Karpas-422 (cell line): ENCODE measurements around the gene KDM8. TPM values are rescaled to one million over a fixed set of nuclear protein-coding genes. Genes with fewer than 3 reads are reported as not detected.
A peak's percentile ranks its signal among the peaks of the same experiment; 100 is the strongest.
"Not testable (repeated sequence)": the region's sequence is repeated elsewhere in the genome, so short reads cannot be mapped to it uniquely, and the experiment has no call there.

Experiments used
- DNase-seq: peaks from one replicate; pipeline ENCODE4 v3.0.0-alpha.2; 2015
- H2AFZ ChIP-seq: fragments of 200-600 bp; sonication (generic); 2 replicates; pipeline ENCODE4 v1.6.1; 2014; ENCODE audit warnings: antibody characterized with exemption, low read length, mixed read lengths
- H3K27ac ChIP-seq: fragments of 200-600 bp; sonication (generic); 2 replicates; pipeline ENCODE4 v1.5.1; 2014; ENCODE audit warnings: mild to moderate bottlenecking, low read length, moderate library complexity
- H3K27me3 ChIP-seq: fragments of 200-600 bp; sonication (generic); 2 replicates; pipeline ENCODE4 v1.6.1; 2014; ENCODE audit warnings: low read length, mixed read lengths
- H3K36me3 ChIP-seq: fragments of 200-600 bp; sonication (generic); 2 replicates; pipeline ENCODE4 v1.6.1; 2014; ENCODE audit warnings: low read length, mixed read lengths; ENCODE audit not compliant: insufficient read depth
- H3K4me1 ChIP-seq: fragments of 200-600 bp; sonication (generic); 2 replicates; pipeline ENCODE4 v1.6.1; 2014; ENCODE audit warnings: mild to moderate bottlenecking, low read length, mixed read lengths
- H3K4me2 ChIP-seq: fragments of 200-600 bp; sonication (generic); 2 replicates; pipeline ENCODE4 v1.6.1; 2014; ENCODE audit warnings: low read length, low read depth, mild to moderate bottlenecking; ENCODE audit not compliant: poor library complexity, severe bottlenecking
- H3K4me3 ChIP-seq: fragments of 200-600 bp; sonication (generic); 2 replicates; pipeline ENCODE4 v1.5.1; 2014; ENCODE audit warnings: mild to moderate bottlenecking, antibody characterized with exemption, low read length, mixed read lengths
- H3K79me2 ChIP-seq: fragments of 200-600 bp; sonication (generic); 2 replicates; pipeline ENCODE4 v1.6.1; 2014; ENCODE audit warnings: mild to moderate bottlenecking, low read length, mixed read lengths
- H3K9ac ChIP-seq: fragments of 200-600 bp; sonication (generic); 2 replicates; pipeline ENCODE4 v1.6.0; 2014; ENCODE audit warnings: low read length
- H3K9me2 ChIP-seq: fragments of 200-600 bp; sonication (generic), shearing (Covaris generic); replicated peaks from 2 replicates; pipeline ENCODE4 v1.6.0; 2014; ENCODE audit warnings: mild to moderate bottlenecking, low read length, moderate library complexity; ENCODE audit not compliant: insufficient read depth
- H3K9me3 ChIP-seq: fragments of 300-700, 200-600 bp; sonication (generic); 2 replicates; pipeline ENCODE4 v1.6.1; 2014; ENCODE audit warnings: low read length, mixed read lengths
- H4K20me1 ChIP-seq: fragments of 200-600 bp; sonication (generic); 2 replicates; pipeline ENCODE4 v1.6.1; 2014; ENCODE audit warnings: mild to moderate bottlenecking, antibody characterized with exemption, low read length, low read depth; ENCODE audit not compliant: insufficient read depth
- total RNA-seq: library from RNA; depleted of rRNA; stranded (reverse); fragments of >200 nt; shearing (Covaris generic); gene quantifications from 2 replicates; pipeline ENCODE4 v1.2.3, GENCODE V29; 2014; ENCODE audit warnings: low replicate concordance

Gene KDM8
- total RNA-seq, 1 experiment from 2014 or later: 3.1 TPM

DNA sequence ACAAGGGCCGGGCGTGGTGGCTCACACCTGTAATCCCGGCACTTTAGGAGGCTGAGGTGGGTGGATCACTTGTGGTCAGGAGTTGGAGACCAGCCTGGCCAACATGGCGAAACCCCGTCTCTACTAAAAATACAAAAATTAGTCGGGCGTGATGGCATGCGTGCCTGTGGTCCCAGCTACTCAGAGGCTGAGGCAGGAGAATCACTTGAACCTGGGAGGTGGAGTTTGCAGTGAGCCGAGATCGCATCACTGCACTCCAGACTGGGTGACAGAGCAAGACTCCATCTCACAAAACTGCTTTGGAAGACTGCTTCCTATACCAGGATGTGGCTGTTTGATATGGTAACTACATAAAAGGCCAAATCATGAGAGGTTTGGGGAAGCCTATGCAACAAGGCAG, 3.8 kb downstream of the KDM8 start:
- H3K4me2 ChIP-seq, H2AFZ ChIP-seq, H3K27me3 ChIP-seq, H3K36me3 ChIP-seq, H3K9me2 ChIP-seq, H3K4me3 ChIP-seq, H3K79me2 ChIP-seq, H4K20me1 ChIP-seq, H3K27ac ChIP-seq, DNase-seq, H3K9ac ChIP-seq, H3K9me3 ChIP-seq: not testable (repeated sequence)
- peaks cover 23% of the 10 kb centered on the region for H3K4me1 ChIP-seq

DNA sequence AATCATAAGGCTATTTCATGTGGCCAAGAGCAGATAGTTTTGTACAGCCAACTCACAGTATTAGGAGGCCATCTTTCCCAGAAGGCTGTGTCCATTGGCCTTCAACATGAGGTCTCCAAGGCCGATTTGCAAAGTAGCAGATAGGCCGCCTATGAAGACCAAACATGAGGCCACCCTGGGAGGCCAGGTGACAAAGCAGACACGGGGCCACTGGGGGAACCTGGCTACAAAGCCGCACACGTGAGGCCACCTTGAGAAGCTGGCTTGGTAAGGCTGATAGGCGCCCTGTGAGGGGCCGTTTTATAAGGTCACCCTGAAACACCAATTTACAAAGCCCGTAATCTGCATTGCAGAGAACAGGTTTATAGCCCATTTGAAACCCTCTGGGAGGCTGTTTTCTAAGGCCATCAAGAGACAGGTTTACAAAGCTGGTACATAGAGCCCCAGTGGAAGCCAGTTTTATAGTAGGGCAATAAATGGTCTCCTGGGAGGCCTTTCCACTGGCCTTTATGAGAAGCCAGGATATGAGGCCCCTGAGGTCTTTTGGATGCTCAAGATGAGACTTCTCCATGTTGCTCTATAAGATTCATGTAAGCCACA, 4.9 kb downstream of the KDM8 start:
- no peak overlapping the region for H3K4me2 ChIP-seq
- H3K27me3 ChIP-seq: no peaks in the 10 kb centered on the region
- peaks cover 8% of the 10 kb centered on the region; the same call in 1 of the 2 replicates for H3K79me2 ChIP-seq
- H3K27ac ChIP-seq: no peak overlapping the region
- peaks cover 18% of the 10 kb centered on the region for H3K4me1 ChIP-seq
- H3K36me3 ChIP-seq: no peaks in the 10 kb centered on the region
- no peak overlapping the region for H2AFZ ChIP-seq
- no peaks in the 10 kb centered on the region for H3K9me2 ChIP-seq
- no peaks in the 10 kb centered on the region for H4K20me1 ChIP-seq
- peak; percentile 36 for DNase-seq
- H3K4me3 ChIP-seq: no peak overlapping the region
- H3K9me3 ChIP-seq: no peaks in the 10 kb centered on the region
- H3K9ac ChIP-seq: no peak overlapping the region

DNA sequence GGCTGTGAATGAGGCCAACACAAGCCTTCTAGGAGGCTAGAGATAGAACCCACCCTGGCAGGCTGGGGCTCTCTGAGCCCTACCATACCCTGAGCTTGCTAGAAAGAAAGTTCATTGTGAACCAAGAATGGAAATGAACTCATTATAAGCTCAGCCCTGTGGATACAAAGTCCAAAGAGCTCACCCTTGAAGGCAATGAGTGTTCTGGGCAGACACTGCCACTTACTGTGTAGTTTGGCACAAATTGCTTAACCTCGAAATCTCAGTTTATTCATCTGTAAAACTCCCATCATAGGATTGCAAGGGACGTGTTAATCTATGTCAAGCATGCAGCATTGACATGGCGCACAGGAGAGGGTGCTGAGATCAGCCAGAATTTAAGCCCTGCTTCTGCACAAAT, 5.5 kb downstream of the KDM8 start:
- no peak overlapping the region for H3K27ac ChIP-seq
- no peaks in the 10 kb centered on the region for H4K20me1 ChIP-seq
- no peaks in the 10 kb centered on the region for H3K9me2 ChIP-seq
- no peaks in the 10 kb centered on the region for H3K36me3 ChIP-seq
- H3K4me3 ChIP-seq: no peak overlapping the region
- no peak overlapping the region for H2AFZ ChIP-seq
- H3K4me1 ChIP-seq: peaks cover 18% of the 10 kb centered on the region
- DNase-seq: no peak
- no peak overlapping the region for H3K9ac ChIP-seq
- H3K27me3 ChIP-seq: no peaks in the 10 kb centered on the region
- no peak overlapping the region for H3K4me2 ChIP-seq
- H3K79me2 ChIP-seq: peaks cover 8% of the 10 kb centered on the region; the same call in 1 of the 2 replicates
- H3K9me3 ChIP-seq: no peaks in the 10 kb centered on the region

DNA sequence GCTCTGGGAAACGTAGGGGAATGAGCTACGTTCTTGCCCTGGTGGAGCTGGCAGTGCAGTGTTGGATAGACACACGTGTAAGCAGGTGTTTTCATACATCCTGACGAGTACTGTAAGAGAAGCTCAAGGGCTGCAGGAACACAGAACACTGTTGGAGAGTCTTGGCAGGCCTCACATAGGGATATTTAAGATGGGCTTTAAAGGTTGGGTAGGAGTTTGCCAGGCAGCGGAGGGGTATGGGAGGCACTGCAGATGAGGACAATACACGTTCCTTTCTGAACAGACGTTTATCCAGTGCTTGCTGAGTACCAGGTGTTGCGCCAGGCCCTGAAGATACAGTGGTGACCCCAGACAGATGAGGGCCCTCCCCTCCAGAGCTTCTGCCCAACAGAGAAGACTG, 6.3 kb downstream of the KDM8 start:
- no peak overlapping the region for H3K9ac ChIP-seq
- no peaks in the 10 kb centered on the region for H3K9me3 ChIP-seq
- H4K20me1 ChIP-seq: no peaks in the 10 kb centered on the region
- no peaks in the 10 kb centered on the region for H3K36me3 ChIP-seq
- H3K79me2 ChIP-seq: peaks cover 2% of the 10 kb centered on the region; the same call in 1 of the 2 replicates
- peak; percentile 20 for DNase-seq
- no peak overlapping the region for H3K4me2 ChIP-seq
- no peak overlapping the region for H3K27ac ChIP-seq
- H3K4me3 ChIP-seq: no peak overlapping the region
- H3K27me3 ChIP-seq: no peaks in the 10 kb centered on the region
- H2AFZ ChIP-seq: no peak overlapping the region
- H3K9me2 ChIP-seq: no peaks in the 10 kb centered on the region
- H3K4me1 ChIP-seq: peaks cover 14% of the 10 kb centered on the region

GRCh38 chr16:27210174-27210573, 6.8 kb downstream of the KDM8 start:
- H3K4me2 ChIP-seq: no peak overlapping the region
- H3K9me3 ChIP-seq: no peaks in the 10 kb centered on the region
- H3K9ac ChIP-seq: no peak overlapping the region
- no peak overlapping the region for H3K4me3 ChIP-seq
- no peaks in the 10 kb centered on the region; the same call in 1 of the 2 replicates for H3K79me2 ChIP-seq
- no peaks in the 10 kb centered on the region for H3K27me3 ChIP-seq
- H4K20me1 ChIP-seq: no peaks in the 10 kb centered on the region
- H3K9me2 ChIP-seq: no peaks in the 10 kb centered on the region
- H3K36me3 ChIP-seq: no peaks in the 10 kb centered on the region
- peaks cover 8% of the 10 kb centered on the region for H3K4me1 ChIP-seq
- peak; percentile 29 for DNase-seq
- no peak overlapping the region for H2AFZ ChIP-seq
- H3K27ac ChIP-seq: no peak overlapping the region

GRCh38 chr16:27211026-27211425, 7.7 kb downstream of the KDM8 start:
- no peak for DNase-seq
- H3K36me3 ChIP-seq: no peaks in the 10 kb centered on the region
- no peak overlapping the region for H3K4me2 ChIP-seq
- no peaks in the 10 kb centered on the region for H3K9me3 ChIP-seq
- H2AFZ ChIP-seq: no peak overlapping the region
- H3K4me1 ChIP-seq: no peaks in the 10 kb centered on the region
- no peaks in the 10 kb centered on the region for H3K27me3 ChIP-seq
- H3K4me3 ChIP-seq: no peak overlapping the region
- H4K20me1 ChIP-seq: no peaks in the 10 kb centered on the region
- no peak overlapping the region for H3K27ac ChIP-seq
- H3K79me2 ChIP-seq: no peaks in the 10 kb centered on the region
- no peaks in the 10 kb centered on the region for H3K9me2 ChIP-seq
- H3K9ac ChIP-seq: no peak overlapping the region

DNA sequence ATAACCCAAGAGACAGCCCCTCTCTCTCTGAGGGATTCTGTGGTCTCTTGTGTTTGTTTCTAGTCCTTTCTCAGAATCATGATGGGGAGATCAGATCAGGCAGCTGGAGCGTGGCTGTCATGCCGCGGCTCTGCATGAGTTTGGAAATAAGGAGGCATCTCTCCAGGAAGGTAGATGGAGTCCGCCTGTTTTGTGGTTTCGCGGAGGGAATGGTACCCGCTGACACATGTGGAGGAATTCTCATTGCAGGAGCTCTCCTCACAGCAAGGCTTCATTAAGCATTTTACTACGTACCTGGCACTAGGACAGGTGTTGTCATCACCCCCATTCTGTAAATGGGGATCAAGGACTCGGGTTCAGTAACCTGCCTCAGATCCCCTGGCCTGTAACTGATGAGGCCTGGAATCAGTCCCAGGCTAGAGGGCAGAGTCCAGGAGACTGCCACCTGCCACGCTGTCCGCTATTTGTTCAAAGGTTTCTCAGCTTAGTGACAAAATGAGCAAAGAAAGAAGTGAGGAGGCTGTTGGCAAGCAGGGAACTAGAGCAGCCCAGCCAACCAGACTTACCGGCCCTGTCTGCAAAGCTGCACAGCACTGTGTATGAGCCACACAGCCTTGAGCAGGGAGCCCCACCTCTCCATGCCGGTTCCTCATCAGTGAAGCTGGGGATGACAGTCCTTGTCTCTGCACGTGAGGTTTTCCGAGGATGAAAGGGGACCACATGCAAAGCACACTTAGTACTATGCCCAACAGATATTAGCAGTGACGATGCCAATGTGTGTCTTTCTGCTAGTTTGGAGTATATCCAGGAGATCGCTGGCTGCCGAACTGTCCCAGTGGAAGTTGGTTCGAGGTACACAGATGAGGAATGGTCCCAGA, 11.0 kb downstream of the KDM8 start:
- H3K79me2 ChIP-seq: no peaks in the 10 kb centered on the region
- H4K20me1 ChIP-seq: no peaks in the 10 kb centered on the region
- H3K36me3 ChIP-seq: no peaks in the 10 kb centered on the region
- no peaks in the 10 kb centered on the region for H3K27me3 ChIP-seq
- no peaks in the 10 kb centered on the region for H3K9me2 ChIP-seq
- no peak overlapping the region for H3K4me2 ChIP-seq
- no peak overlapping the region for H3K4me3 ChIP-seq
- no peak for DNase-seq
- H3K4me1 ChIP-seq: no peaks in the 10 kb centered on the region
- H3K27ac ChIP-seq: no peak overlapping the region
- no peak overlapping the region for H2AFZ ChIP-seq
- no peaks in the 10 kb centered on the region for H3K9me3 ChIP-seq
- H3K9ac ChIP-seq: no peak overlapping the region

- Histone ChIP-seq H3K4me2 (no peak overlapping the region), H3K36me3 (no peaks in the 10 kb centered on the region), H3K9me3 (no peaks in the 10 kb centered on the region), H3K4me1 (no peaks in the 10 kb centered on the region), H4K20me1 (no peaks in the 10 kb centered on the region), H3K79me2 (no peaks in the 10 kb centered on the region), H3K27ac (no peak overlapping the region), H3K27me3 (no peaks in the 10 kb centered on the region), H3K4me3 (no peak overlapping the region), H3K9me2 (no peaks in the 10 kb centered on the region), H2AFZ (no peak overlapping the region), H3K9ac (no peak overlapping the region)
- no peak for DNase-seq
Observed at GRCh38 chr16:27215660-27216059, 12.3 kb downstream of the KDM8 start.
